Vagina (tissue), 2 donors: ENCODE data around the gene APOA1. TPM values are rescaled to one million over a fixed set of nuclear protein-coding genes. Genes with fewer than 3 reads are reported as not detected.

Experiments used
- DNase-seq, 2 donors: peaks; one replicate each; pipeline ENCODE4 v3.0.0-alpha.2; 2017; ENCODE audit errors: extremely low spot score in 2 of 2
- H3K27ac ChIP-seq: fragments of 200-600 bp; sonication (generic); one replicate; pipeline ENCODE4 v1.5.1; 2019
- H3K27me3 ChIP-seq: fragments of 200-600 bp; sonication (generic); one replicate; pipeline ENCODE4 v1.5.1; 2019
- H3K36me3 ChIP-seq, 2 donors: fragments of 200-600 bp; sonication (generic); one replicate each; pipeline ENCODE4 v1.5.1; 2017 to 2019
- H3K4me1 ChIP-seq: fragments of 200-600 bp; sonication (generic); one replicate; pipeline ENCODE4 v1.5.1; 2019
- H3K4me3 ChIP-seq, 2 donors: fragments of 200-600 bp; sonication (generic); 1 replicate in 1 of 2; 2 replicates in 1 of 2; pipeline ENCODE4 v1.5.1; 2016 to 2019
- H3K9me3 ChIP-seq: fragments of 200-600 bp; sonication (generic); one replicate; pipeline ENCODE4 v1.5.1; 2019
- CTCF ChIP-seq, 3 experiments: fragments of 450-650 bp in 2 of 3; fragments of 200-600 bp in 1 of 3; sonication (generic) in 1 of 3; IDR thresholded peaks; one replicate each; pipeline ENCODE4 v1.5.1; 2017 to 2019; ENCODE audit warnings: antibody characterized with exemption in 3 of 3, mild to moderate bottlenecking in 2 of 3, moderate library complexity in 2 of 3
- POLR2A ChIP-seq, 2 donors: fragments of 450-650 bp; IDR thresholded peaks; one replicate each; pipeline ENCODE4 v1.6.1; 2017; ENCODE audit warnings: antibody characterized with exemption in 2 of 2, mild to moderate bottlenecking in 2 of 2, moderate library complexity in 2 of 2
- POLR2AphosphoS5 ChIP-seq, 2 donors: sonication (generic); formaldehyde crosslinking; IDR thresholded peaks; one replicate each; pipeline ENCODE4 v1.9.0; 2017; ENCODE audit warnings: antibody characterized with exemption in 2 of 2, mild to moderate bottlenecking in 2 of 2, low read depth in 1 of 2; ENCODE audit not compliant: insufficient read depth in 1 of 2
- intact Hi-C: fragments of 100-400 bp; cut with DNase I; formaldehyde crosslinking; loops from one replicate; pipeline ENCODE4 v1.15.1; 2023
- total RNA-seq: library from RNA; depleted of rRNA; stranded (reverse); fragments of >200 nt; gene quantifications from one replicate; pipeline ENCODE4 v1.2.3, GENCODE V29; 2016

APOA1 gene
- total RNA-seq, 1 donor from 2014 or later = 2.2 TPM

- H3K36me3 ChIP-seq = peaks cover 0 to 71% of the 10 kb centered on the region in 2 donors
- no peak overlapping the region for H3K4me3 ChIP-seq
- no peak overlapping the region for H3K27ac ChIP-seq
- H3K27me3 ChIP-seq = no peaks in the 10 kb centered on the region
- no peaks in the 10 kb centered on the region for H3K4me1 ChIP-seq
- TF ChIP-seq CTCF (IDR thresholded peaks at IDR 0.05) (no peak), POLR2A (IDR thresholded peaks at IDR 0.05) (no peak), POLR2AphosphoS5 (IDR thresholded peaks at IDR 0.05; ENCODE audit: insufficient read depth in 1 of 2, low read depth in 1 of 2) (no peak)
- H3K9me3 ChIP-seq = no peaks in the 10 kb centered on the region
- DNase-seq = no peak
- intact Hi-C loops = no loop called here
Observed at GRCh38 chr11:116867619-116868018, 30.2 kb upstream of the APOA1 start.

GRCh38 chr11:116866804-116867455, 29.5 kb upstream of the APOA1 start:
- Histone ChIP-seq H3K27me3 (no peaks in the 10 kb centered on the region), H3K27ac (no peak overlapping the region), H3K36me3 (peaks cover 0 to 77% of the 10 kb centered on the region in 2 donors), H3K4me3 (no peak overlapping the region), H3K9me3 (no peaks in the 10 kb centered on the region), H3K4me1 (no peaks in the 10 kb centered on the region)
- TF ChIP-seq CTCF (IDR thresholded peaks at IDR 0.05) (no peak), POLR2A (IDR thresholded peaks at IDR 0.05) (no peak), POLR2AphosphoS5 (IDR thresholded peaks at IDR 0.05; ENCODE audit: insufficient read depth in 1 of 2, low read depth in 1 of 2) (no peak)
- intact Hi-C loops = no loop called here
- DNase-seq = no peak

GRCh38 chr11:116865696-116866095, 28.3 kb upstream of the APOA1 start:
- H3K4me3 ChIP-seq = no peak overlapping the region
- no peaks in the 10 kb centered on the region for H3K9me3 ChIP-seq
- H3K27ac ChIP-seq = no peak overlapping the region
- intact Hi-C loops = no loop called here
- H3K36me3 ChIP-seq = peaks cover 0 to 89% of the 10 kb centered on the region in 2 donors
- no peak for TF ChIP-seq CTCF (IDR thresholded peaks at IDR 0.05)
- TF ChIP-seq POLR2AphosphoS5 (IDR thresholded peaks at IDR 0.05; ENCODE audit: insufficient read depth in 1 of 2, low read depth in 1 of 2) = no peak
- TF ChIP-seq POLR2A (IDR thresholded peaks at IDR 0.05) = no peak
- no peak for DNase-seq
- H3K4me1 ChIP-seq = no peaks in the 10 kb centered on the region
- no peaks in the 10 kb centered on the region for H3K27me3 ChIP-seq

- Histone ChIP-seq H3K4me3 (no peak overlapping the region), H3K36me3 (peaks cover 0 to 88% of the 10 kb centered on the region in 2 donors)
- DNase-seq = no peak
Observed at GRCh38 chr11:116864531-116864930, 27.1 kb upstream of the APOA1 start.

GRCh38 chr11:116862951-116863350, 25.5 kb upstream of the APOA1 start:
- no peak for DNase-seq
- Histone ChIP-seq H3K9me3 (no peaks in the 10 kb centered on the region), H3K27me3 (no peaks in the 10 kb centered on the region), H3K36me3 (peaks cover 0 to 85% of the 10 kb centered on the region in 2 donors), H3K4me3 (no peak overlapping the region), H3K4me1 (no peaks in the 10 kb centered on the region), H3K27ac (no peak overlapping the region)
- TF ChIP-seq POLR2A (IDR thresholded peaks at IDR 0.05) (no peak), CTCF (IDR thresholded peaks at IDR 0.05) (no peak), POLR2AphosphoS5 (IDR thresholded peaks at IDR 0.05; ENCODE audit: insufficient read depth in 1 of 2, low read depth in 1 of 2) (no peak)
- intact Hi-C loops = no loop called here

More at GRCh38 chr11:116864531-116864930, 27.1 kb upstream of the APOA1 start:
- Histone ChIP-seq H3K4me1 (no peaks in the 10 kb centered on the region), H3K27ac (no peak overlapping the region), H3K27me3 (no peaks in the 10 kb centered on the region), H3K9me3 (no peaks in the 10 kb centered on the region)
- intact Hi-C loops = no loop called here
- no peak for TF ChIP-seq POLR2A (IDR thresholded peaks at IDR 0.05)
